ENCODE results near the gene SEMA6A. TPM values are rescaled to one million over a fixed set of nuclear protein-coding genes. Genes with fewer than 3 reads are reported as not detected.

SEMA6A gene
- total RNA-seq, 1 donor from 2014 or later: 17.8 TPM

DNA sequence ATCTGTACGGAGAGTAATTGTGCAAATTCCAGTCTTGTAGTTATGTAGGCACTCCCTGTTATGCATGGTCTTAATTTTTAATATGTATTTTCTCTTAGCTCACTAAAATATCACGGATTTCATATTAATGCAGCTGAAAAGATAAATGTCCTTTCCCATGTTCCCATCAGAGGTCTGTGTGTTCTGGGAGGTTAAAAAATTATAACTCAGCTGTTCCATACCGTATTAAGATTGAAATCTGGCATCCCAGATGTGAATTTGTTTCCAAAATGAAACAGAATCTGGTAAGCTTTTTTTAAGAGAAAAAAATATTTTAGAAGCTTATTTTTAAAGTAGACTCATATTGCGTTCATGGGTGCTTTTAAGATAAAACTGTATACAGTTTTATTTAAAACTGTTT lies 44.3 kb downstream of the SEMA6A start:
- Histone ChIP-seq H3K4me1 (no peaks in the 10 kb centered on the region), H3K27ac (no peak overlapping the region), H3K36me3 (no peaks in the 10 kb centered on the region), H3K4me3 (no peak overlapping the region), H3K27me3 (no peaks in the 10 kb centered on the region), H3K9me3 (no peaks in the 10 kb centered on the region)
- intact Hi-C loops (cut with DNase I): no loop called here
- TF ChIP-seq CTCF (IDR thresholded peaks at IDR 0.05): no peak
- no peak for DNase-seq (ENCODE audit: low spot score in 2 of 2)

- intact Hi-C loops (cut with DNase I): no loop called here
- H3K4me1 ChIP-seq: no peaks in the 10 kb centered on the region
- no peak overlapping the region for H3K27ac ChIP-seq
- DNase-seq (ENCODE audit: low spot score in 2 of 2): no peak
- no peaks in the 10 kb centered on the region for H3K9me3 ChIP-seq
- no peak overlapping the region for H3K4me3 ChIP-seq
- TF ChIP-seq CTCF (IDR thresholded peaks at IDR 0.05): no peak
- no peaks in the 10 kb centered on the region for H3K36me3 ChIP-seq
- no peaks in the 10 kb centered on the region for H3K27me3 ChIP-seq
These were observed 45.0 kb downstream of the SEMA6A start for GRCh38 chr5:116529615-116530014.

- no peak for TF ChIP-seq CTCF (IDR thresholded peaks at IDR 0.05)
- intact Hi-C loops (cut with DNase I): no loop called here
- H3K4me1 ChIP-seq: no peaks in the 10 kb centered on the region
- H3K27me3 ChIP-seq: no peaks in the 10 kb centered on the region
- no peak overlapping the region for H3K27ac ChIP-seq
- DNase-seq (ENCODE audit: low spot score in 2 of 2): no peak
- no peaks in the 10 kb centered on the region for H3K36me3 ChIP-seq
- no peak overlapping the region for H3K4me3 ChIP-seq
- no peaks in the 10 kb centered on the region for H3K9me3 ChIP-seq
These were observed 45.9 kb downstream of the SEMA6A start for GRCh38 chr5:116528519-116529234.

- Histone ChIP-seq H3K9me3 (no peaks in the 10 kb centered on the region), H3K27ac (no peak overlapping the region), H3K27me3 (no peaks in the 10 kb centered on the region), H3K36me3 (no peaks in the 10 kb centered on the region), H3K4me3 (no peak overlapping the region), H3K4me1 (no peaks in the 10 kb centered on the region)
- no peak for DNase-seq (ENCODE audit: low spot score in 2 of 2)
- intact Hi-C loops (cut with DNase I): no loop called here
- TF ChIP-seq CTCF (IDR thresholded peaks at IDR 0.05): no peak
These were observed 47.0 kb downstream of the SEMA6A start for GRCh38 chr5:116527582-116527981.

DNA sequence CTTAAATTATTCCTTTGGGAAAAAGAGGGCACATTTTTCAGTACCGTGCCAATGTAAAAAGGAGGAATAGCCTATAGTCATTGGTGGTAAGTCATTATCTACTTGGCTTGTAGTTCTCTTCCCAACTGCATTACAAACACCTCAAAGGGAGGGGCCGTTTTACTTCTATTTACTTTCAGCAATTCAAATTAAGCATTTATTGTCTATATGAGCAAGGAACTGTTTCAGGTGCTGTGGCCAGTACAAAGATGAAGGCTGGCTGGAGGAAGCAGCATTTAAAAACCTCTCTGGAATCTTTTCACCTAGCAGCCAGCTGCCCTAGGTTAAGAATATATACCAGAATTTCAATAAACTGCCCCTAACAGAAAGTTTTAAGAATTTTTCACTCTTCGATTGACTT lies 48.9 kb downstream of the SEMA6A start:
- no peaks in the 10 kb centered on the region for H3K4me1 ChIP-seq
- no peak overlapping the region for H3K4me3 ChIP-seq
- no peaks in the 10 kb centered on the region for H3K9me3 ChIP-seq
- TF ChIP-seq CTCF (IDR thresholded peaks at IDR 0.05): no peak
- H3K27me3 ChIP-seq: no peaks in the 10 kb centered on the region
- no peaks in the 10 kb centered on the region for H3K36me3 ChIP-seq
- no peak for DNase-seq (ENCODE audit: low spot score in 2 of 2)
- H3K27ac ChIP-seq: no peak overlapping the region
- intact Hi-C loops (cut with DNase I): no loop called here

DNA sequence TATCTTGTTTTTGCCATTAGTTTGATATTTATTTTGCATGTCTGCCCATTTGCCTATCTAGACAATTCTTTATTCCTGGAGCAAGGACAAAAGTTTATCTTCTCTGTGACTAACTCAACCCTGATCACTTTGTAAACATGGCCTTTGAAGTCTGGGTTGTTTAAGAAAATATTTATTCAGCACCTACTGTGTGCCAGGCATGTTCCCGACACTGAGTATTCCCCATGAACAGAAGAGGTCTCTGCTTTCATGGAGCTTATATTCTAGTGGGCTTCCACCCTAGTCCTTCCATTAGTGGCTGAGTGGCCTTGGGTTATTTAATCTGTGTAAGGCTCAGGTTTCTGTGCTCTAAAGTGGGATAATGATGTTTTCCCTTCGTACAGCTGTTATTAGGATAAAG lies 49.7 kb downstream of the SEMA6A start:
- intact Hi-C loops (cut with DNase I): no loop called here
- DNase-seq (ENCODE audit: low spot score in 2 of 2): no peak
- Histone ChIP-seq H3K27ac (no peak overlapping the region), H3K4me1 (no peaks in the 10 kb centered on the region), H3K4me3 (no peak overlapping the region), H3K36me3 (no peaks in the 10 kb centered on the region), H3K27me3 (no peaks in the 10 kb centered on the region), H3K9me3 (no peaks in the 10 kb centered on the region)
- TF ChIP-seq CTCF (IDR thresholded peaks at IDR 0.05): no peak

All from ascending aorta (tissue), 2 donors.